Memory B cell (primary cell): Measurements from ENCODE around the gene SCN10A.

Source experiments
- ATAC-seq: fragments of 150-1000 bp; cut with Tn5 transposase; 2 replicates; pipeline ENCODE4 v1.10.0; 2021; ENCODE audit warnings: low read depth, mild to moderate bottlenecking, moderate library complexity
- DNase-seq, 2 donors: peaks; one replicate each; pipeline ENCODE4 v3.0.0; 2022; ENCODE audit warnings: low spot score in 2 of 2
- H3K27ac Mint-ChIP-seq: one replicate; pipeline ENCODE4 v1.8.0; 2022; ENCODE audit warnings: mild to moderate bottlenecking, moderate library complexity, mixed read lengths
- H3K27me3 Mint-ChIP-seq: one replicate; pipeline ENCODE4 v1.8.0; 2022; ENCODE audit warnings: mixed read lengths
- H3K36me3 Mint-ChIP-seq: one replicate; pipeline ENCODE4 v1.8.0; 2022; ENCODE audit warnings: mild to moderate bottlenecking, mixed read lengths
- H3K4me1 Mint-ChIP-seq: one replicate; pipeline ENCODE4 v1.8.0; 2022; ENCODE audit warnings: mixed read lengths
- H3K4me3 Mint-ChIP-seq: one replicate; pipeline ENCODE4 v1.8.0; 2022; ENCODE audit warnings: mild to moderate bottlenecking, moderate library complexity, mixed read lengths
- H3K9me3 Mint-ChIP-seq: one replicate; pipeline ENCODE4 v1.8.0; 2022; ENCODE audit warnings: mixed read lengths

The SCN10A gene

GRCh38 chr3:38746641-38747040 lies 69.4 kb downstream of the SCN10A start:
- Mint-ChIP-seq H3K36me3 (no peaks in the 10 kb centered on the region), H3K27ac (no peak overlapping the region), H3K27me3 (peaks cover 5% of the 10 kb centered on the region), H3K4me1 (no peaks in the 10 kb centered on the region), H3K4me3 (no peak overlapping the region), H3K9me3 (no peaks in the 10 kb centered on the region)
- ATAC-seq = no peak
- no peak for DNase-seq

GRCh38 chr3:38743043-38743442 lies 73.0 kb downstream of the SCN10A start:
- DNase-seq (no peak), ATAC-seq (no peak)
- H3K4me1 Mint-ChIP-seq = no peaks in the 10 kb centered on the region
- H3K27ac Mint-ChIP-seq = no peak overlapping the region
- H3K4me3 Mint-ChIP-seq = no peak overlapping the region
- H3K36me3 Mint-ChIP-seq = no peaks in the 10 kb centered on the region
- peaks cover 5% of the 10 kb centered on the region for H3K27me3 Mint-ChIP-seq
- H3K9me3 Mint-ChIP-seq = no peaks in the 10 kb centered on the region

- ATAC-seq (no peak), DNase-seq (no peak)
- no peaks in the 10 kb centered on the region for H3K4me1 Mint-ChIP-seq
- no peaks in the 10 kb centered on the region for H3K36me3 Mint-ChIP-seq
- peaks cover 7% of the 10 kb centered on the region for H3K27me3 Mint-ChIP-seq
- H3K27ac Mint-ChIP-seq = no peak overlapping the region
- no peak overlapping the region for H3K4me3 Mint-ChIP-seq
- H3K9me3 Mint-ChIP-seq = no peaks in the 10 kb centered on the region
Observed at GRCh38 chr3:38742550-38742949, 73.5 kb downstream of the SCN10A start.

- Mint-ChIP-seq H3K36me3 (no peaks in the 10 kb centered on the region), H3K27me3 (peaks cover 7% of the 10 kb centered on the region), H3K4me1 (no peaks in the 10 kb centered on the region), H3K4me3 (no peak overlapping the region), H3K9me3 (no peaks in the 10 kb centered on the region), H3K27ac (no peak overlapping the region)
- ATAC-seq (no peak), DNase-seq (no peak)
Observed at GRCh38 chr3:38740537-38740936, 75.5 kb downstream of the SCN10A start.

GRCh38 chr3:38739931-38740330 lies 76.1 kb downstream of the SCN10A start:
- H3K27ac Mint-ChIP-seq = no peak overlapping the region
- H3K36me3 Mint-ChIP-seq = no peaks in the 10 kb centered on the region
- ATAC-seq (no peak), DNase-seq (no peak)
- no peaks in the 10 kb centered on the region for H3K9me3 Mint-ChIP-seq
- no peaks in the 10 kb centered on the region for H3K4me1 Mint-ChIP-seq
- H3K27me3 Mint-ChIP-seq = peaks cover 7% of the 10 kb centered on the region
- H3K4me3 Mint-ChIP-seq = no peak overlapping the region

- no peak overlapping the region for H3K27ac Mint-ChIP-seq
- H3K27me3 Mint-ChIP-seq = peaks cover 7% of the 10 kb centered on the region
- no peaks in the 10 kb centered on the region for H3K4me1 Mint-ChIP-seq
- no peak for DNase-seq
- no peak overlapping the region for H3K4me3 Mint-ChIP-seq
- H3K36me3 Mint-ChIP-seq = no peaks in the 10 kb centered on the region
- H3K9me3 Mint-ChIP-seq = no peaks in the 10 kb centered on the region
- ATAC-seq = no peak
Observed at GRCh38 chr3:38739396-38739689, 76.7 kb downstream of the SCN10A start.

- DNase-seq = no peak
- Mint-ChIP-seq H3K27ac (no peak overlapping the region), H3K9me3 (no peaks in the 10 kb centered on the region), H3K27me3 (peaks cover 7% of the 10 kb centered on the region), H3K4me1 (no peaks in the 10 kb centered on the region), H3K4me3 (no peak overlapping the region), H3K36me3 (no peaks in the 10 kb centered on the region)
- no peak for ATAC-seq
Observed at GRCh38 chr3:38738630-38739395, 77.2 kb downstream of the SCN10A start.

- Mint-ChIP-seq H3K27ac (no peak overlapping the region), H3K27me3 (peaks cover 2% of the 10 kb centered on the region), H3K4me1 (no peaks in the 10 kb centered on the region), H3K36me3 (no peaks in the 10 kb centered on the region), H3K4me3 (no peak overlapping the region), H3K9me3 (no peaks in the 10 kb centered on the region)
- DNase-seq (no peak), ATAC-seq (no peak)
Observed at GRCh38 chr3:38731522-38731921, 84.5 kb downstream of the SCN10A start.

- no peak for ATAC-seq
- Mint-ChIP-seq H3K27me3 (peaks cover 2% of the 10 kb centered on the region), H3K4me1 (no peaks in the 10 kb centered on the region), H3K4me3 (no peak overlapping the region), H3K36me3 (no peaks in the 10 kb centered on the region), H3K27ac (no peak overlapping the region), H3K9me3 (no peaks in the 10 kb centered on the region)
- no peak for DNase-seq
Observed at GRCh38 chr3:38730281-38730680, 85.7 kb downstream of the SCN10A start.

- H3K9me3 Mint-ChIP-seq = no peaks in the 10 kb centered on the region
- DNase-seq (no peak), ATAC-seq (no peak)
- H3K27me3 Mint-ChIP-seq = peaks cover 2% of the 10 kb centered on the region
- no peaks in the 10 kb centered on the region for H3K36me3 Mint-ChIP-seq
- H3K4me1 Mint-ChIP-seq = no peaks in the 10 kb centered on the region
- H3K4me3 Mint-ChIP-seq = no peak overlapping the region
- H3K27ac Mint-ChIP-seq = no peak overlapping the region
Observed at GRCh38 chr3:38728008-38728407, 88.0 kb downstream of the SCN10A start.

GRCh38 chr3:38726751-38727150 lies 89.3 kb downstream of the SCN10A start:
- peaks cover 2% of the 10 kb centered on the region for H3K27me3 Mint-ChIP-seq
- ATAC-seq (no peak), DNase-seq (no peak)
- no peaks in the 10 kb centered on the region for H3K4me1 Mint-ChIP-seq
- no peak overlapping the region for H3K27ac Mint-ChIP-seq
- no peaks in the 10 kb centered on the region for H3K9me3 Mint-ChIP-seq
- H3K4me3 Mint-ChIP-seq = no peak overlapping the region
- H3K36me3 Mint-ChIP-seq = no peaks in the 10 kb centered on the region

- no peaks in the 10 kb centered on the region for H3K36me3 Mint-ChIP-seq
- ATAC-seq = no peak
- no peaks in the 10 kb centered on the region for H3K9me3 Mint-ChIP-seq
- H3K4me1 Mint-ChIP-seq = no peaks in the 10 kb centered on the region
- no peak for DNase-seq
- peaks cover 2% of the 10 kb centered on the region for H3K27me3 Mint-ChIP-seq
- no peak overlapping the region for H3K27ac Mint-ChIP-seq
- no peak overlapping the region for H3K4me3 Mint-ChIP-seq
Observed at GRCh38 chr3:38725726-38726419, 90.1 kb downstream of the SCN10A start.

GRCh38 chr3:38724392-38724736 lies 91.7 kb downstream of the SCN10A start:
- no peaks in the 10 kb centered on the region for H3K36me3 Mint-ChIP-seq
- H3K4me3 Mint-ChIP-seq = no peak overlapping the region
- H3K27ac Mint-ChIP-seq = no peak overlapping the region
- no peaks in the 10 kb centered on the region for H3K9me3 Mint-ChIP-seq
- H3K27me3 Mint-ChIP-seq = peaks cover 2% of the 10 kb centered on the region
- no peak for ATAC-seq
- H3K4me1 Mint-ChIP-seq = no peaks in the 10 kb centered on the region
- DNase-seq = no peak

GRCh38 chr3:38723569-38724391 lies 92.2 kb downstream of the SCN10A start:
- no peaks in the 10 kb centered on the region for H3K27me3 Mint-ChIP-seq
- no peaks in the 10 kb centered on the region for H3K4me1 Mint-ChIP-seq
- DNase-seq = no peak
- H3K27ac Mint-ChIP-seq = no peak overlapping the region
- H3K9me3 Mint-ChIP-seq = no peaks in the 10 kb centered on the region
- no peaks in the 10 kb centered on the region for H3K36me3 Mint-ChIP-seq
- no peak for ATAC-seq
- H3K4me3 Mint-ChIP-seq = no peak overlapping the region
